ENCODE measurements around the gene ABCC8. TPM values are rescaled to one million over a fixed set of nuclear protein-coding genes. Genes with fewer than 3 reads are reported as not detected.

The ABCC8 gene
- total RNA-seq, 2 donors from 2014 or later: not detected

GRCh38 chr11:17371614-17372013, 105.0 kb downstream of the ABCC8 start:
- Mint-ChIP-seq H3K36me3 (ENCODE audit: insufficient read depth in 2 of 2) (peaks cover 37 to 42% of the 10 kb centered on the region in 2 donors), H3K9me3 (peaks cover 13 to 25% of the 10 kb centered on the region in 2 donors), H3K27ac (no peak overlapping the region), H3K4me1 (ENCODE audit: low read depth) (peaks cover 10% of the 10 kb centered on the region), H3K27me3 (ENCODE audit: low read depth) (no peaks in the 10 kb centered on the region), H3K4me3 (no peak overlapping the region)
- DNase-seq: no peak
- no peak for ATAC-seq (replicated peaks in 1 of 2)

DNA sequence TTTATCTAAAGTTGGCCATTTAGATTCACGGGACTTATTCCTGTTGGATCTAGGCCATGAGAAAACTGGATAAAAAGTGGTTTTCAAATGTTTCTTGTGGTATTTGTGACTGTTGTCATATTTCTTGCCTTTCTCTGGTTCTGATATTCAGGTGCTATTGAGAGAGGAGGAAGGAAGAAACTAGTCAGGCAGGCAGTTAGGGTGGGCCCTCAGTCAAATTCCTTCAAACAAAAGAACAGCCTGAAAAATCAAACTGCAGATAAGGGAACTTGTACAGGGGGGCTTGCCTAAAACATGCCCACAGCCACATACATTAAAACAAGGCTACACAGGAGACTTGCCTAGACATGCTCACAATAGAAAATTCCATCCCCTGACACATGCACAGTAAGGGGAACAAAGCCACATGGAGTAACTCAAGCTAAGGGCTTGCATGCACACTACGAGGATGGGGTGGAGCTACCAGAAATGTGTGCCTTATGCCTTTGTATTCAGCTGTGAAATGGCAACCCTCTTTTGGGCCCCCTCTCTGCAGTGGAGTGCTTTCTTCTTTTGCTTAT, 106.9 kb downstream of the ABCC8 start:
- Mint-ChIP-seq H3K4me3 (no peak overlapping the region), H3K36me3 (ENCODE audit: insufficient read depth in 2 of 2) (peaks cover 37 to 42% of the 10 kb centered on the region in 2 donors), H3K9me3 (peaks cover 13 to 25% of the 10 kb centered on the region in 2 donors), H3K27me3 (ENCODE audit: low read depth) (no peaks in the 10 kb centered on the region), H3K27ac (no peak overlapping the region), H3K4me1 (ENCODE audit: low read depth) (peaks cover 10% of the 10 kb centered on the region)
- DNase-seq (no peak), ATAC-seq (replicated peaks in 1 of 2) (no peak)

DNA sequence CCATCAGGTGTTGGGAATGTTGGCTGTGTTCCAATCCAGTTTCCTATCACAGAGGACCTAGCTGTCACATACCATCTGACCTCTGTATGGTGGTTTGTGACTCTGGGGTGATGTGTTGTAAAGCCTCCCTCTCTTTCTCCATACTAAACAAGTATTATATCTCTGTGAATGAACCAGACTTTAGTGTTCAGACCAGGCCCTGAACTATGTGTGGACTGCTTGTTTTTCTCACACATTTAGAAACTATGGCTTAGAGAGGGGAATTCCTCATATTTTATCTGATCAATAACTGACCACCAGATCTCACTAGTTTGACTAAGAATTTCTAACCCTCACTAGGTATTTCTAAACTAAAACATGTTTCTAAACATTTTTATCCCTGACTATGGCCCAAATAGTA, 107.6 kb downstream of the ABCC8 start:
- H3K27ac Mint-ChIP-seq: no peak overlapping the region
- ATAC-seq (replicated peaks in 1 of 2) (peak; percentile 63 to 75), DNase-seq (no peak)
- H3K36me3 Mint-ChIP-seq (ENCODE audit: insufficient read depth in 2 of 2): peaks cover 37 to 42% of the 10 kb centered on the region in 2 donors
- H3K4me1 Mint-ChIP-seq (ENCODE audit: low read depth): peaks cover 10% of the 10 kb centered on the region
- H3K9me3 Mint-ChIP-seq: peaks cover 13 to 25% of the 10 kb centered on the region in 2 donors
- H3K4me3 Mint-ChIP-seq: no peak overlapping the region
- H3K27me3 Mint-ChIP-seq (ENCODE audit: low read depth): no peaks in the 10 kb centered on the region

- Mint-ChIP-seq H3K9me3 (peaks cover 13 to 25% of the 10 kb centered on the region in 2 donors), H3K27me3 (ENCODE audit: low read depth) (no peaks in the 10 kb centered on the region), H3K36me3 (ENCODE audit: insufficient read depth in 2 of 2) (peaks cover 36 to 42% of the 10 kb centered on the region in 2 donors), H3K4me3 (no peak overlapping the region), H3K27ac (no peak overlapping the region), H3K4me1 (ENCODE audit: low read depth) (peaks cover 10% of the 10 kb centered on the region)
- ATAC-seq (replicated peaks in 1 of 2): peak; percentile 54 to 75
- DNase-seq: no peak
Measured at GRCh38 chr11:17368551-17368950, 108.1 kb downstream of the ABCC8 start.

DNA sequence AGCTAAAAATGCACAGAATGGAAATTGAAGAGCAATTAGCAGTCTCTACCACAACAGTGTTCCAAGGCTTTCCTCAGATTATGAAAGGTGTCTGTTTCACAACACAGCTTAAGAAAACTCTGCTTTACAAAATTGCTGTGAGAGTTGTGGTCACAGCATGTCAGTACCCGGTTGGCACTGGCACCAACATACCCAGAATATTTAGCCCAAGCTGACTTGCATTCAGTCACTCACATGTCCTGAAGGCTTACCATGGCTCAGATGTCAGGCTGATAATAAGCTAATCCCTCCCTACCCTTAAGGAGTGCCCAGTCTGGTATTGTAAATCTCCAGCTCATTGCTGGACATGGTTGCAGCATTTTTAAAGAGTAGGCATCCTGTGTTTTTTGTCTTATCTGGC, 110.2 kb downstream of the ABCC8 start:
- DNase-seq (no peak), ATAC-seq (replicated peaks in 1 of 2) (no peak)
- Mint-ChIP-seq H3K36me3 (ENCODE audit: insufficient read depth in 2 of 2) (peaks cover 26 to 31% of the 10 kb centered on the region in 2 donors), H3K27ac (no peak overlapping the region), H3K4me3 (no peak overlapping the region), H3K9me3 (peaks cover 8 to 17% of the 10 kb centered on the region in 2 donors), H3K27me3 (ENCODE audit: low read depth) (no peaks in the 10 kb centered on the region), H3K4me1 (ENCODE audit: low read depth) (peaks cover 10% of the 10 kb centered on the region)

DNA sequence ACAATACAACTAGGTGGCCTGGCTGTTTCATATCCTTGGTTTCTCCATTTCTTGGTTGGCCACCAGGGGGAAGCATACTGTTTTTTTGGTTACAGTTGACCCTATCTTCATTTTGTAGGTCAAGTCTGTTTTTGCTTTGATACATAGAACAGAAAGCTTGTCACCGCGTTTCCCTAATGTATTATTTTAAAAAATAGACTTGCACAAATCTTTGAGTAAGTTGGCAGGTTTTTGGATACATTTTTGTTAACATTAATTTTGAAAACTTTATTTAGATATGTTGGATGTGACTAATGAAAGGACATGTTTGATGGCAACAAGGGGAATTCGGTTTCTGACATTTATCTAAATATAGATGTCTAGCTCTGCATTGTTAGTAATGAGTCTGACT, 122.0 kb downstream of the ABCC8 start:
- ATAC-seq (replicated peaks in 1 of 2) (peak in 1 of 2 donors; percentile 23), DNase-seq (peak; percentile 69 to 78)
- Mint-ChIP-seq H3K27me3 (ENCODE audit: low read depth) (peaks cover 21% of the 10 kb centered on the region), H3K4me3 (peak overlapping the region; percentile 94), H3K9me3 (no peaks in the 10 kb centered on the region), H3K36me3 (ENCODE audit: insufficient read depth in 2 of 2) (peaks cover 4% of the 10 kb centered on the region in 2 donors), H3K27ac (peak overlapping the region; percentile 94), H3K4me1 (ENCODE audit: low read depth) (peaks cover 43% of the 10 kb centered on the region)

DNA sequence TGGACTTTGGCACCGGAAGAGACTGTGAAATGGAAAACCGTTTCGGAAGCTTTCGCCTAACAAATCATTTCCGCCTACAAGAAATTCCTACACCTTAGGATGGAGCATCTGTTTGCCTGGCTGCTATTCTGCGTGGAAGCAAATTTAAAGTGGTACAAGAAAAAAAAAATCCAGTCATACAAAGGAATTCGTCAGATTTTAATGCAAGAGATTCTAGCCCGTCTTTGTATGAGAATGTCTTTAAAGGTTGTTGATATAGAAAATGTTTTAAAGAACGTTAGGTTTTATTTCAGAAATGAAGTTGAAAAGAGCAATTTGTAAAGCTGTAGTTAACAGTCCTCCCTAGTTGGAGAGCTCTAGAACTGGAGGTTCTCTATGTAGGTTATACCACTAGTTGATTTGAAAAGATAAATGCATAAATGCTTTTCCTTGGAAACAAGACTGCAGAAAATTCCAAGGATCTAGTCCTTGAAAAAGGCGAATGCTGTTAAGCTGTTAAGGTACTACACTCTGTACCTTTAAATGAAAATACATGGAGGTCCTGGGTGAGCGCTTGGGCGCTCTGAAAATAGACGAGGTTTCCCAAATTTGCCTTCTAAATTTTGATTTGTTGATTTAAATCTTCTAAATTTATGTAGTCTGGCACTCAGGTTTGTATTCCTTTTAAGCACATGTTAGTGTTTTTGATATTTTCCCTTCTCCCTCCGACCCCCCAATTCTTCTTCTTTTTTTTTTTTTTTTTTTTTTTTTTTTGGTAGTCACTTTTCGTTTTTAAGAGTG, 122.6 kb downstream of the ABCC8 start:
- ATAC-seq (replicated peaks in 1 of 2) (no peak), DNase-seq (no peak)
- Mint-ChIP-seq H3K4me1 (ENCODE audit: low read depth) (peaks cover 43% of the 10 kb centered on the region), H3K27me3 (ENCODE audit: low read depth) (peaks cover 21% of the 10 kb centered on the region), H3K36me3 (ENCODE audit: insufficient read depth in 2 of 2) (peaks cover 4% of the 10 kb centered on the region in 2 donors), H3K4me3 (peak overlapping the region; percentile 94), H3K27ac (peak overlapping the region; percentile 94), H3K9me3 (no peaks in the 10 kb centered on the region)

DNA sequence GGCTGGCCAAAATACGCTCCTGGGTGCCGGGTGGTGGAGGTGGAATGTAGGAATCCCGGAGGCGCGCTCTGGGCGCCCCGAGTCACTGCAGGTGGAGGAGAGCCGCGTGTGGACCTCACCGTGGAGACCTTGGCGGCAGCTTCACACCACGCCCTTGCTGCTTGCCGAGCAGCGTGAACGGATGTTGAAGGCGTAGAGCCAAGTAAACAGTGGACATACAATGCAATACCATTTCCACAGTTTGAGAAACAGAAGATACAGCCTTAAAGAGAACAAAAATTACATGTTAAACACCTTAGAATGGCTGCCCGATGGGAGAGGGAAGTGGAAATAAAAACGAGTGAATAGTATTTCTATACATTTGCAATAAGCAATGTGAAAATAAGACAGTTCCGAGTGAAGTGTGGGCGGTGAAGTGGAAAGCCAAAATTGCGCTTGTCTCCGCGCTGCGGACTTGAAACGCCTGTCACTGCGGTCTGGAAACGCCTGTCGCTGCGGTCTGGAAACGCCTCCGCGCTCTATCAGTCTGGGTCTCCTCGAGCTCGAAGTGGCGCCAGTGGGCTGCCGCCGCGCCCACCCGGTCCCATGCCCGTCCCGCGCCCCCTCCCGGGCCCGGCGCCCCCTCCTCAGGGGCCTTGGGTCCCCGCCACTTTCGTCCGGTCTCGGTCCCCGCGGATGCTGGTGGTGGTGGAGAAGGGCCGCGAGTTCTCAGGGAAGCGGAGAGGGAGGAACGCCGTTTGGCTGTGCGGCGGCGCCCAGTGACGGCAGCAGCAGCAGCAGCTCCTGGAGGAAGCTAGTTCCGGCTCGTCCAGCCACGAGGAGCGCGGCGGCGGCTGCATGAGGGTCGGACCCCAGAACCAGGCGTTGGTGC, 123.5 kb downstream of the ABCC8 start:
- Mint-ChIP-seq H3K27me3 (ENCODE audit: low read depth) (peaks cover 21% of the 10 kb centered on the region), H3K36me3 (ENCODE audit: insufficient read depth in 2 of 2) (peaks cover 4% of the 10 kb centered on the region in 2 donors), H3K9me3 (no peaks in the 10 kb centered on the region), H3K27ac (peak overlapping the region; percentile 70), H3K4me1 (ENCODE audit: low read depth) (peaks cover 43% of the 10 kb centered on the region), H3K4me3 (peak overlapping the region; percentile 94)
- peak; percentile 56 to 59 for ATAC-seq (replicated peaks in 1 of 2)
- DNase-seq: peak; percentile 63 to 72

DNA sequence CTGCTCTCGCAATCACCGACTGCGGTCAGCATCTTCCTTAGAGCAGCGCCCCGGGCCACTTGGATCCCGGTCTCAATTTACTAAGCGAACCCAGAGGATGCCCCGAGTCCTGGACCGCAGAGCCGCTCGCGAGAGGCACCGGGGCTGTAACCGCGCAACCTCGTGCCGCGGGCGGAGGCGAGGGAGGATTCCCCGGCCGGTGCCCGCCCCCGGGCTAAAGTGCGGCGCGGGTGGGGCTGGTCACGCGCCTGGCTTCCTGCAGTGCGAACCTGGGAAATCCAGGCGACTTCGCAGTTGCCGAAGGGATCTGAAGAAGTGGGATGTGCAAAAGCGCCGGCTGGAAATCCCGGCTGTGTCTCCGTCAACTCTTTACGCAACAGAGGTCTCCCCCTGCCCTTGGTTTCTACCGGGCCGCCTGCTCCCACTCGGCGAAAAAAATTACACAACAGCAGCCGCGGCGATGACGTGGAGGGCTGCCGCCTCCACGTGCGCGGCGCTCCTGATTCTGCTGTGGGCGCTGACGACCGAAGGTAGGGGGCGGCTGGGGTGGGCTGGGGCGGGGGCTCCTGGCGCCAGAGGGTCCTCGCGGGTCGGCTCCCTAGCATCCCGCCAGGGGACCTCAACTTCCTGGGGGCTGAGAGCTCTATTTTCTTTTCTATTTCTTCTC, 125.0 kb downstream of the ABCC8 start, which contains the start of gene NCR3LG1:
NCR3LG1 (plus strand) TSS at position 291 of the 667 bp plus-strand sequence; CDS start at position 461, 170 bp downstream.
- Mint-ChIP-seq H3K4me3 (peak within 1 kb of the TSS; percentile 94), H3K27me3 (ENCODE audit: low read depth) (peaks cover 21% of the 10 kb centered on the region), H3K4me1 (ENCODE audit: low read depth) (peaks cover 43% of the 10 kb centered on the region), H3K36me3 (ENCODE audit: insufficient read depth in 2 of 2) (peaks cover 4% of the 10 kb centered on the region in 2 donors), H3K9me3 (no peaks in the 10 kb centered on the region), H3K27ac (peak within 1 kb of the TSS; percentile 70)
- ATAC-seq (replicated peaks in 1 of 2) (peak; percentile 54 to 55), DNase-seq (peak; percentile 60 to 61)

DNA sequence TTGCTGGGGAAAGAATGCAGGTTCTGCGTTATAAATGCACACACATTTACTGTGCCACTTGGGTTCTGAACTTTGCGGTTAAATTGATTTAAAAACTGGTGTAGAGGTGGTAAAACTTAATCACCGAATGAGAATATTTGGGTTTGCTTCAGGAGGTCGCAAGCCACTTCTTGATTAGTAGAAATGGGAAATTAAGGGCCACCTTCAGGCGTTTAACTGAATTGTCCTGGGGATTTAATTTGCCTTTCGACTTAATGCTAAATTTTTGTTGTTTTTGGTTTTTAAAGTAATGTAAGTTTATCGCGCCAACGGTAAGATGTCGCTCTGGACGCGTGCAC, 125.5 kb downstream of the ABCC8 start:
- ATAC-seq (replicated peaks in 1 of 2) (no peak), DNase-seq (no peak)
- no peaks in the 10 kb centered on the region for H3K9me3 Mint-ChIP-seq

DNA sequence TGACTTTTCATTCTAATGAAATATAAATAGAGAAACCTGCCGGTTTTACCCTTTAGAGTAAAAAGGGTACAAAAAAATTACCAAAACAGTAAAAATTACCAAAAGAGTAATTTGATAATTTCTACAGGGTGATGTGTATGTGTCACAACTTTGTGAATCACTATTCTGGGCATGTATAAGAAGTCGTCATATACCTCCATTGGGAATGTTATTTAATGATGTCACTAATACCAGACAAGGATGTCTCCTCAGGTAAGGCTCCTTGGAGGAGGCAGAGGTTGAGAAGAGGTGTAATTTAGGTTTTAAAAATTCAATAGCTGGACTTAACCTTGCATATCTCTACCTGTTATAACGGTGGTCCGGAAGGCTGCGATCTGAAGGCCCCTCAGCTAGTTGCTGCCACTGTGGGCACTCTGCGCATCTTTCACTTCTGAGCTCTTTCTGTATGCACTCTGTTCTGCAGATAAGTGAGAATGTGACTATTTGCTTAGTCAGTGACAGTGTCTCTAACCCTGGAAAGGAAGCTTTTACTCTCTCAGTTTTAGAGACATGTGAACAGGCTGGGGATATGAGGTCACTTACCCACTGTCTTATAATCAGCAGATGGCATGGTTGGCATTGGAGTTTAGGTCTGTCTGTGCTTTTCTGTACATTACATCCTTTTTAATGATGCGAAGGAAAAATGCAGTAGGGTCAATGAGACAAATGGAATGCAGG, 126.0 kb downstream of the ABCC8 start:
- peak; percentile 51 to 58 for ATAC-seq (replicated peaks in 1 of 2)
- H3K4me3 Mint-ChIP-seq: peak overlapping the region; percentile 94
- H3K36me3 Mint-ChIP-seq (ENCODE audit: insufficient read depth in 2 of 2): peaks cover 0 to 1% of the 10 kb centered on the region in 2 donors
- peak overlapping the region; percentile 43 for H3K27ac Mint-ChIP-seq
- no peaks in the 10 kb centered on the region for H3K9me3 Mint-ChIP-seq
- DNase-seq: no peak
- peaks cover 43% of the 10 kb centered on the region for H3K4me1 Mint-ChIP-seq (ENCODE audit: low read depth)
- peaks cover 21% of the 10 kb centered on the region for H3K27me3 Mint-ChIP-seq (ENCODE audit: low read depth)

More for the DNA sequence above, 125.5 kb downstream of the ABCC8 start:
- H3K27ac Mint-ChIP-seq: no peak overlapping the region
- peak overlapping the region; percentile 94 for H3K4me3 Mint-ChIP-seq
- peaks cover 43% of the 10 kb centered on the region for H3K4me1 Mint-ChIP-seq (ENCODE audit: low read depth)
- H3K27me3 Mint-ChIP-seq (ENCODE audit: low read depth): peaks cover 21% of the 10 kb centered on the region
- H3K36me3 Mint-ChIP-seq (ENCODE audit: insufficient read depth in 2 of 2): peaks cover 0 to 1% of the 10 kb centered on the region in 2 donors

DNA sequence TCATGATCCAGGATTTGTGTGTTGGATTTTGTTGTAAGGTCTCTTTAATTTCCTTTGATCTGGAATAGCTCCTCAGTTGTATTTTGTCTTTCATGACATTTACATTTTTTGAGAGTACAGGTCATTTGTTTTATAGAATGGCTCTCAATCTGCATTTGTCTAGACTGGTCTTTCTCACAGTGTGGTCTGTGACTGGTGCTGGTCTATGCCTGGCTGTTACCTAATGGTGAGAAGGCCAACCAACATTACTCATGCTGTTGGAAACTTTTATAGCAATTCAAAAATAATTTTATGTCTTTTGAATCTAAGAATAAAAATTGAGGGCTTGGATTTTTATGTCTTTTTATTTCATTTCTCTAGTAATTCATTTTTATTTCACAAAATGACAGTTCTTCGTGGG, 129.0 kb downstream of the ABCC8 start:
- H3K9me3 Mint-ChIP-seq: no peaks in the 10 kb centered on the region
- H3K4me3 Mint-ChIP-seq: no peak overlapping the region
- no peaks in the 10 kb centered on the region for H3K36me3 Mint-ChIP-seq (ENCODE audit: insufficient read depth in 2 of 2)
- H3K27me3 Mint-ChIP-seq (ENCODE audit: low read depth): peaks cover 16% of the 10 kb centered on the region
- no peak for DNase-seq
- no peak for ATAC-seq (replicated peaks in 1 of 2)
- H3K27ac Mint-ChIP-seq: no peak overlapping the region
- H3K4me1 Mint-ChIP-seq (ENCODE audit: low read depth): peaks cover 38% of the 10 kb centered on the region

Measured in activated T-cell treated with anti-CD3 and anti-CD28 coated beads, Interleukin-2, amount 50 U/mL, for 72 hours (primary cell).